HEK293T (cell line): Measurements from ENCODE around the gene NSFL1C.

Source experiments
- CTCF ChIA-PET: fragments of 350-600 bp; formaldehyde crosslinking; extraction: SDS; loops from one replicate; lab custom pipeline; 2021; ENCODE audit warnings: antibody characterized with exemption, inconsistent platforms; lab: Yijun Ruan, JAX
- POLR2A ChIA-PET: fragments of 350-600 bp; formaldehyde crosslinking; extraction: SDS; loops from one replicate; lab custom pipeline; 2020; ENCODE audit warnings: antibody characterized with exemption, inconsistent platforms; lab: Yijun Ruan, JAX
- DNase-seq: peaks from one replicate; pipeline ENCODE4 v3.0.0; 2012; ENCODE audit warnings: mixed read lengths; ENCODE audit errors: extremely low spot score
- ARNT ChIP-seq: fragments of 450-650 bp; IDR thresholded peaks from 2 replicates; pipeline ENCODE4 v1.6.1; 2017; ENCODE audit warnings: mild to moderate bottlenecking
- BHLHE40 ChIP-seq: fragments of 450-650 bp; IDR thresholded peaks from 2 replicates; pipeline ENCODE4 v1.6.1; 2016; ENCODE audit warnings: mild to moderate bottlenecking, moderate library complexity, borderline replicate concordance
- CTBP1 ChIP-seq: fragments of 450-650 bp; IDR thresholded peaks from 2 replicates; pipeline ENCODE4 v1.6.1; 2016; ENCODE audit warnings: borderline replicate concordance
- ELF4 ChIP-seq: fragments of 450-650 bp; IDR thresholded peaks from 2 replicates; pipeline ENCODE4 v1.6.1; 2017; ENCODE audit warnings: antibody characterized with exemption
- FOXA1 ChIP-seq: fragments of 450-650 bp; IDR thresholded peaks from 2 replicates; pipeline ENCODE4 v1.6.1; 2016; ENCODE audit warnings: mild to moderate bottlenecking
- FOXK2 ChIP-seq: fragments of 450-650 bp; IDR thresholded peaks from 2 replicates; pipeline ENCODE4 v1.6.1; 2016; ENCODE audit warnings: mild to moderate bottlenecking
- FOXM1 ChIP-seq: fragments of 450-650 bp; IDR thresholded peaks from 2 replicates; pipeline ENCODE4 v1.6.1; 2017; ENCODE audit warnings: mild to moderate bottlenecking, borderline replicate concordance
- HDGF ChIP-seq: fragments of 450-650 bp; IDR thresholded peaks from 2 replicates; pipeline ENCODE4 v1.6.1; 2017; ENCODE audit warnings: antibody characterized with exemption, borderline replicate concordance
- L3MBTL2 ChIP-seq: fragments of 450-650 bp; conservative IDR thresholded peaks from 2 replicates; pipeline ENCODE4 v1.6.1; 2016; ENCODE audit warnings: mild to moderate bottlenecking
- LEF1 ChIP-seq: fragments of 450-650 bp; IDR thresholded peaks from 2 replicates; pipeline ENCODE4 v1.6.1; 2017; ENCODE audit warnings: mild to moderate bottlenecking, borderline replicate concordance
- NFRKB ChIP-seq: fragments of 450-650 bp; IDR thresholded peaks from 2 replicates; pipeline ENCODE4 v1.6.1; 2016; ENCODE audit warnings: mild to moderate bottlenecking, moderate library complexity
- PKNOX1 ChIP-seq: fragments of 450-650 bp; IDR thresholded peaks from 2 replicates; pipeline ENCODE4 v1.6.1; 2016
- SP1 ChIP-seq: fragments of 450-650 bp; IDR thresholded peaks from 2 replicates; pipeline ENCODE4 v1.6.1; 2017
- SUZ12 ChIP-seq: fragments of 450-650 bp; IDR thresholded peaks from 2 replicates; pipeline ENCODE4 v1.6.1; 2016; ENCODE audit warnings: mild to moderate bottlenecking
- TARDBP ChIP-seq: fragments of 450-650 bp; IDR thresholded peaks from 2 replicates; pipeline ENCODE4 v1.6.1; 2016
- ZNF384 ChIP-seq: fragments of 450-650 bp; IDR thresholded peaks from 2 replicates; pipeline ENCODE4 v1.6.1; 2016

The NSFL1C gene

DNA sequence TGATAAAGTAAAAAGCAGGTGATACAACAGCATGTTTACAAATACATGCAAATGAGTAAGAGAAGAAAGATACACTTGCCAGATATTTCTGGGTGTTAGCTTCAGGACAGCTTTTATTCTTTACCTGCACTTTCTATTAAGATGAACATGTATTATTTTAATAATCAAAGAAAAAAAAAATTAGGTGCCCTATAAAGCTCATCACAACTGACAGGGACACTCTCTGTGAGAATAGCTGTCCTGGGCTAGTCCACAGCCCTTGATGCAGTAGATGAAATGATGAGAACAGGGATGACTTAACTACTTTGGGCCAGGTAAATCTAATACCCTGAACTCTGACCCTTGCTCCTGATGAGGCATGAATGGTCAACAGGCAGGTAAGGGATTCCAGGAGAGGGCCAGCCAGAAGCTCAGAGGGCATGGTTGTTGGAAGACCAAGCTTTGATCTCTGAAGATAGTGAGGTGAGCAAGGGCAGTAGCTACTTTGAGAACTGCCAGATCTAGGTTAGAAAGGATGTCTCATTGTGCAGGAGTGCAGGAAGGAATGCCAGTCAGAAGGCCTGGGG, 15.6 kb downstream of the NSFL1C start:
- CTCF ChIA-PET = no interaction called here
- POLR2A ChIA-PET = no interaction called here
- TF ChIP-seq FOXA1 (no peak), LEF1 (no peak), TARDBP (no peak), PKNOX1 (no peak), SUZ12 (no peak), ELF4 (no peak), ARNT (no peak), FOXK2 (no peak), NFRKB (no peak), HDGF (no peak), FOXM1 (no peak), SP1 (no peak), CTBP1 (no peak), BHLHE40 (no peak), ZNF384 (no peak), L3MBTL2 (no peak)

DNA sequence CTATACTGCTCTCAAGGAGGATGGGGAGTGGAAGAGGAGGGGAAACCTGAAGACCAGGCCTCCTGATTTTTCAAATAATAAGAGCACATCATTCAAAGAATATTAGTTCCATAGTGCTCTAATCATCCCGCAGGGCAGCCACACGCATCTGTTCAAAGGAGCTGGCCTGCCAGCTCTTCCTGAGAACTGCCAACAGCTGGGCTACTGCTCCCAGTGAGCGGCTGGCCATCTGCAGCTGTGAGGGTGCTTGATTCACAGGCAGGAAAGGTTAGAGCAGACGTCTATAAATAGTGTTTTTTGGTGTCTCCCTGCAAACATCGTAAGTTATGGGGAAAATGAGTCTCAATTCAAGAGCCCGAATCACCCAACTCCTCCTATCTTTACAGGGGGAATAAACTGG, 17.3 kb downstream of the NSFL1C start:
- ChIA-PET CTCF (no interaction called here), POLR2A (no interaction called here)
- DNase-seq = no peak
- TF ChIP-seq PKNOX1 = no peak
- TF ChIP-seq L3MBTL2 = no peak
- TF ChIP-seq CTBP1 = no peak
- TF ChIP-seq FOXA1 = no peak
- TF ChIP-seq ELF4 = no peak
- TF ChIP-seq FOXK2 = no peak
- no peak for TF ChIP-seq ZNF384
- no peak for TF ChIP-seq LEF1
- TF ChIP-seq FOXM1 = no peak

More for the DNA sequence above, 15.6 kb downstream of the NSFL1C start:
- DNase-seq = no peak

DNA sequence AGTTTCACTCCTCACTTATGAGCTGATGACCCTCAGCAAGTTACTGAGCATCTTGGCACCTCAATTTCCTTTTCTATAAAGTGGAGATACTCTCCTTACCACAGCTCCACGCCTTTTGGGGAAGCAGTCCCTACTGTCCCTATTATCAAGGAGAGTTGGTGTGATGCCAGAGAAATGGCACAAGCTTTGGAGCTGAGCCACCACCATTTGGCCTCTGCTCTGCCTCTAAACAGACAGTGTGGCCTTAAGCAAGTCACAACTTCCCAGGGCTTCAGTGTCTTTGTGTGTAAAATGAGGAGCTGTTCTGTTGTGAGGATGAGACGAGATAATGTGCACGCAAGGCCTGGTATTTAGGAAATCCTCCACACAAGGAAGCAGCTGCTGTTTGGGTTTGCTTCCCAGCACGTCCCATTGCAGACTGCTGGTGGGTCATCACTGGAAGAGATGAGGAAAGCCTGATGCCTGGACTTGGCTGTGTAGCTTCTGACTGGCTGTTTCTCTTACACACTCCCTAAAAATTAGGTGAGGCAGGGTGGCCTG, 18.5 kb downstream of the NSFL1C start:
- POLR2A ChIA-PET = no interaction called here

DNA sequence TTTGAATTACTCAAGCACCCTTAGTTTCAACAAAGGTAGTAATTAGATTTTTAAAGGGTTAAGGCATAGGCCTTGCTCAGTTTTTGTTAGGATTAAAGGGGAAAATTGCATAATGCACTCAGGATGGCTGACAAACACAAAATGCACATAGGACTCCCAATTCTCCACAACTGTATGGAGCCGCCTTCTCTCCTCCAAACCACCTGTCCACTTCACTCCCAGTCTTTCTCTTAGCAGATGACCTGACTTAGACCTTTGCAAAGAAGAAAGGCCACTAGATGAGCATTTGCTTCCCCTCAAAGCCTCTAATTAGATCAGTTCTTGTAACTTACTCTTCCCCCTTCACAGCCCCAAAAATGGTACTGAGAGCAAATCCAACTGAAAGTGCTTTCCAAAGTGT, 20.1 kb downstream of the NSFL1C start:
- no peak for TF ChIP-seq BHLHE40
- ChIA-PET CTCF (no interaction called here), POLR2A (no interaction called here)
- DNase-seq = no peak

More for the DNA sequence above, 18.5 kb downstream of the NSFL1C start:
- CTCF ChIA-PET = no interaction called here
- no peak for DNase-seq
- TF ChIP-seq ARNT (no peak), SUZ12 (no peak), TARDBP (no peak), FOXM1 (no peak), FOXA1 (no peak), NFRKB (no peak), CTBP1 (no peak), SP1 (no peak), BHLHE40 (no peak), L3MBTL2 (no peak), ELF4 (no peak), PKNOX1 (no peak), HDGF (no peak), ZNF384 (no peak), LEF1 (no peak), FOXK2 (no peak)

DNA sequence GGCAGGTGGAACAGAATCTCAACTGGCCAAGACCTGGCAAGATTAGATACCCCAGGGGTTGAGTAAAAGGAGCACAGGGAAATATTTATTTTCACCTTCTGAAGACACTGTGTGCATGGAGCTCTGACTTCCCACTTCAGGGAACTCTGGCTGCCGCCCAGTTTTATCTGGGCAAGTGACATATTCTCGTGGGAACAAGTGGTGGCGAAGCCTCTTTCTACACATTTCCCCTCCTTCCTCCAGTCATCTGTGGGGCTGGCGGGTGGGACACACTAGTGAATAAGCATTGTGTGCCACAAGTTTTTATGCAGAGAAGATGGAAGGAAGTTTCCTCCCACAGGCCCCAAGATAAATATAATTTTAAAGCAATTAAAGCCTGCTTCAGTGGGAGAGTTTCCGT, 23.6 kb downstream of the NSFL1C start:
- POLR2A ChIA-PET = no interaction called here

GRCh38 chr20:1442304-1442703, 24.3 kb downstream of the NSFL1C start:
- no peak for DNase-seq
- POLR2A ChIA-PET = no interaction called here
- TF ChIP-seq LEF1 = no peak
- TF ChIP-seq PKNOX1 = no peak
- no peak for TF ChIP-seq FOXM1
- TF ChIP-seq HDGF = no peak
- TF ChIP-seq NFRKB = no peak
- no peak for TF ChIP-seq ZNF384
- no peak for TF ChIP-seq FOXK2
- TF ChIP-seq TARDBP = no peak
- no peak for TF ChIP-seq FOXA1
- no peak for TF ChIP-seq ELF4
- no peak for TF ChIP-seq SP1
- TF ChIP-seq ARNT = no peak
- TF ChIP-seq CTBP1 = no peak
- no peak for TF ChIP-seq SUZ12
- CTCF ChIA-PET = no interaction called here

More for the DNA sequence above, 23.6 kb downstream of the NSFL1C start:
- CTCF ChIA-PET = no interaction called here
- no peak for TF ChIP-seq ZNF384
- TF ChIP-seq FOXK2 = no peak
- TF ChIP-seq HDGF = no peak
- TF ChIP-seq SP1 = no peak
- no peak for TF ChIP-seq TARDBP
- no peak for TF ChIP-seq FOXM1
- TF ChIP-seq CTBP1 = no peak
- DNase-seq = no peak
